ENCODE data around the gene LRP1. TPM values are rescaled to one million over a fixed set of nuclear protein-coding genes. Genes with fewer than 3 reads are reported as not detected.
"Not testable (repeated sequence)": the region's sequence is repeated elsewhere in the genome, so short reads cannot be mapped to it uniquely, and the experiment has no call there.

LRP1 gene
- total RNA-seq, 2 donors from 2014 or later, result 53.5 to 198 TPM

- intact Hi-C loops (cut with DNase I), result loop anchor here (1.0 kb wide), 1 partner anchor 43 kb away; no protein-coding TSS in a partner anchor
- Histone ChIP-seq H3K27ac (peak overlapping the region; percentile 100), H3K9me3 (no peaks in the 10 kb centered on the region), H3K4me1 (replicated peaks) (peaks cover 5% of the 10 kb centered on the region), H3K4me3 (peak overlapping the region; percentile 47 to 54), H3K27me3 (replicated peaks; ENCODE audit: insufficient read depth) (no peaks in the 10 kb centered on the region), H3K36me3 (no peaks in the 10 kb centered on the region)
- no peak for DNase-seq (ENCODE audit: low spot score)
- TF ChIP-seq POLR2A (IDR thresholded peaks at IDR 0.05) (no peak), POLR2AphosphoS5 (IDR thresholded peaks at IDR 0.05) (no peak), CTCF (IDR thresholded peaks at IDR 0.05) (peak in 1 of 4 experiments; percentile 96)
- WGBS, result 59% methylated on average over 9 of the region's 9 CpGs
Measured at GRCh38 chr12:57112492-57113294, 15.6 kb upstream of the LRP1 start.

DNA sequence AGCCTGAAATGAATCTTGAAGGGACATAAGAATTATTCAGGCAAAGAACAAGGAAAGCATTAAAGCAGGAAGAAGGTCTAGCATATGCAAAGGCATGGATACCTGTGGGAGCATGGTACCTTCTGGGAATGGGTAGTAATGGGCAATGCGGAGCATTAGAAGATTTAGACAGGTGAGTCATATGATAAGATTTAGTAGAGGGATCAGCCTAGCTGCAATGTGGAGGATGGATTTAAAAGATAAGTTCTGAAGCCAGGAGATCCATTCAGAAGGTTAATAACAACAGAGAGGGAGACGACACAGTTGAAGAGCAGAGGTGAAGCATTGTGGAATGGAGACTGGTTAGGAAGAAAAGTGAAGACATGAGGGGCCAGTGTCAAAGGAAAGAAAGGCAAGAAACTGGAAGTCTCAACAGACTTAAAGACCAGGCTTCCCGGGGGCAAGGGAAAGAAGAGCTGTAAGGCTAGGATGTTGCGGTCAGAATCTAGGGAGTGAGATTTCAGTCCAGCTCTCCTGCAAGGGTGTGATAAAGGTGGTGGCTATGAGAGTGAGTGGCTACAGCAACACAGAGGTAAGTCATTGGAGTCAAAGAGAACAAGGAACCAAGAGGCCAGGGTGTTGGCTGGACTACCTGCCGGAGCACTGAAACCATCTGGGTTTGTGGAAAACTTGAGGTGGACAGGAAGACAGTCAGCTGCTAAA, 11.6 kb upstream of the LRP1 start:
- H3K4me1 ChIP-seq (replicated peaks), result no peaks in the 10 kb centered on the region
- H3K36me3 ChIP-seq, result no peaks in the 10 kb centered on the region
- H3K4me3 ChIP-seq, result no peak overlapping the region
- 89% methylated on average over 5 of the region's 5 CpGs for WGBS
- H3K9me3 ChIP-seq, result no peaks in the 10 kb centered on the region
- TF ChIP-seq CTCF (IDR thresholded peaks at IDR 0.05), result no peak
- no peak for TF ChIP-seq POLR2A (IDR thresholded peaks at IDR 0.05)
- no peak for TF ChIP-seq POLR2AphosphoS5 (IDR thresholded peaks at IDR 0.05)
- no peaks in the 10 kb centered on the region for H3K27me3 ChIP-seq (replicated peaks; ENCODE audit: insufficient read depth)
- intact Hi-C loops (cut with DNase I), result no loop called here
- no peak for DNase-seq (ENCODE audit: low spot score)
- no peak overlapping the region for H3K27ac ChIP-seq

GRCh38 chr12:57118711-57119271, 9.5 kb upstream of the LRP1 start:
- Histone ChIP-seq H3K27me3 (replicated peaks; ENCODE audit: insufficient read depth) (no peaks in the 10 kb centered on the region), H3K9me3 (no peaks in the 10 kb centered on the region), H3K4me3 (no peak overlapping the region), H3K36me3 (no peaks in the 10 kb centered on the region), H3K27ac (no peak overlapping the region), H3K4me1 (replicated peaks) (no peaks in the 10 kb centered on the region)
- intact Hi-C loops (cut with DNase I), result no loop called here
- WGBS, result 85% methylated on average over 1 of the region's 1 CpG
- TF ChIP-seq POLR2A (IDR thresholded peaks at IDR 0.05) (no peak), POLR2AphosphoS5 (IDR thresholded peaks at IDR 0.05) (no peak), CTCF (IDR thresholded peaks at IDR 0.05) (peak in 1 of 4 experiments; percentile 8)
- DNase-seq (ENCODE audit: low spot score), result no peak

GRCh38 chr12:57119294-57120085, 8.8 kb upstream of the LRP1 start:
- intact Hi-C loops (cut with DNase I), result no loop called here
- DNase-seq (ENCODE audit: low spot score), result no peak
- H3K36me3 ChIP-seq, result no peaks in the 10 kb centered on the region
- H3K4me3 ChIP-seq, result no peak overlapping the region
- no peaks in the 10 kb centered on the region for H3K4me1 ChIP-seq (replicated peaks)
- WGBS, result 80% methylated on average over 5 of the region's 5 CpGs
- TF ChIP-seq CTCF (IDR thresholded peaks at IDR 0.05) (no peak), POLR2A (IDR thresholded peaks at IDR 0.05) (no peak), POLR2AphosphoS5 (IDR thresholded peaks at IDR 0.05) (no peak)
- H3K27me3 ChIP-seq (replicated peaks; ENCODE audit: insufficient read depth), result no peaks in the 10 kb centered on the region
- H3K27ac ChIP-seq, result no peak overlapping the region
- H3K9me3 ChIP-seq, result no peaks in the 10 kb centered on the region

- DNase-seq (ENCODE audit: low spot score); H3K9me3 ChIP-seq; H3K36me3 ChIP-seq; H3K4me3 ChIP-seq; H3K27ac ChIP-seq; intact Hi-C loops (cut with DNase I); H3K4me1 ChIP-seq (replicated peaks); H3K27me3 ChIP-seq (replicated peaks; ENCODE audit: insufficient read depth): not testable (repeated sequence)
- WGBS, result 91% methylated on average over 11 of the region's 11 CpGs
Measured at GRCh38 chr12:57120718-57121117, 7.6 kb upstream of the LRP1 start.

Data from prostate gland (tissue), 2 donors.